HL-60 (cell line): ENCODE results near the gene GRIFIN.

ENCODE experiments used
- GABPA ChIP-seq: IDR thresholded peaks from 2 replicates; pipeline ENCODE4 v1.6.1; 2012; ENCODE audit warnings: low read depth
- POLR2AphosphoS5 ChIP-seq: IDR thresholded peaks from 2 replicates; pipeline ENCODE4 v1.6.1; 2012; ENCODE audit warnings: low read depth
- SPI1 ChIP-seq: IDR thresholded peaks from 2 replicates; pipeline ENCODE4 v1.6.1; 2012; ENCODE audit warnings: low read depth, mild to moderate bottlenecking, borderline replicate concordance
- TF ChIP-seq, protein P1 (sequence below): IDR thresholded peaks from one replicate; pipeline ENCODE4 v1.5.1; 2011; ENCODE audit warnings: low read length, control low read depth, inconsistent platforms; ENCODE audit not compliant: insufficient read depth
- TF ChIP-seq, protein P2 (sequence below): IDR thresholded peaks from 2 replicates; pipeline ENCODE4 v1.6.1; 2012; ENCODE audit warnings: low read depth; ENCODE audit not compliant: insufficient replicate concordance

GRCh38 chr7:2488272-2488645, 12.1 kb upstream of the GRIFIN start:
- TF ChIP-seq, protein P1, sequence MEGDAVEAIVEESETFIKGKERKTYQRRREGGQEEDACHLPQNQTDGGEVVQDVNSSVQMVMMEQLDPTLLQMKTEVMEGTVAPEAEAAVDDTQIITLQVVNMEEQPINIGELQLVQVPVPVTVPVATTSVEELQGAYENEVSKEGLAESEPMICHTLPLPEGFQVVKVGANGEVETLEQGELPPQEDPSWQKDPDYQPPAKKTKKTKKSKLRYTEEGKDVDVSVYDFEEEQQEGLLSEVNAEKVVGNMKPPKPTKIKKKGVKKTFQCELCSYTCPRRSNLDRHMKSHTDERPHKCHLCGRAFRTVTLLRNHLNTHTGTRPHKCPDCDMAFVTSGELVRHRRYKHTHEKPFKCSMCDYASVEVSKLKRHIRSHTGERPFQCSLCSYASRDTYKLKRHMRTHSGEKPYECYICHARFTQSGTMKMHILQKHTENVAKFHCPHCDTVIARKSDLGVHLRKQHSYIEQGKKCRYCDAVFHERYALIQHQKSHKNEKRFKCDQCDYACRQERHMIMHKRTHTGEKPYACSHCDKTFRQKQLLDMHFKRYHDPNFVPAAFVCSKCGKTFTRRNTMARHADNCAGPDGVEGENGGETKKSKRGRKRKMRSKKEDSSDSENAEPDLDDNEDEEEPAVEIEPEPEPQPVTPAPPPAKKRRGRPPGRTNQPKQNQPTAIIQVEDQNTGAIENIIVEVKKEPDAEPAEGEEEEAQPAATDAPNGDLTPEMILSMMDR: no peak
- no peak for TF ChIP-seq POLR2AphosphoS5
- no peak for TF ChIP-seq SPI1
- TF ChIP-seq, protein P2, sequence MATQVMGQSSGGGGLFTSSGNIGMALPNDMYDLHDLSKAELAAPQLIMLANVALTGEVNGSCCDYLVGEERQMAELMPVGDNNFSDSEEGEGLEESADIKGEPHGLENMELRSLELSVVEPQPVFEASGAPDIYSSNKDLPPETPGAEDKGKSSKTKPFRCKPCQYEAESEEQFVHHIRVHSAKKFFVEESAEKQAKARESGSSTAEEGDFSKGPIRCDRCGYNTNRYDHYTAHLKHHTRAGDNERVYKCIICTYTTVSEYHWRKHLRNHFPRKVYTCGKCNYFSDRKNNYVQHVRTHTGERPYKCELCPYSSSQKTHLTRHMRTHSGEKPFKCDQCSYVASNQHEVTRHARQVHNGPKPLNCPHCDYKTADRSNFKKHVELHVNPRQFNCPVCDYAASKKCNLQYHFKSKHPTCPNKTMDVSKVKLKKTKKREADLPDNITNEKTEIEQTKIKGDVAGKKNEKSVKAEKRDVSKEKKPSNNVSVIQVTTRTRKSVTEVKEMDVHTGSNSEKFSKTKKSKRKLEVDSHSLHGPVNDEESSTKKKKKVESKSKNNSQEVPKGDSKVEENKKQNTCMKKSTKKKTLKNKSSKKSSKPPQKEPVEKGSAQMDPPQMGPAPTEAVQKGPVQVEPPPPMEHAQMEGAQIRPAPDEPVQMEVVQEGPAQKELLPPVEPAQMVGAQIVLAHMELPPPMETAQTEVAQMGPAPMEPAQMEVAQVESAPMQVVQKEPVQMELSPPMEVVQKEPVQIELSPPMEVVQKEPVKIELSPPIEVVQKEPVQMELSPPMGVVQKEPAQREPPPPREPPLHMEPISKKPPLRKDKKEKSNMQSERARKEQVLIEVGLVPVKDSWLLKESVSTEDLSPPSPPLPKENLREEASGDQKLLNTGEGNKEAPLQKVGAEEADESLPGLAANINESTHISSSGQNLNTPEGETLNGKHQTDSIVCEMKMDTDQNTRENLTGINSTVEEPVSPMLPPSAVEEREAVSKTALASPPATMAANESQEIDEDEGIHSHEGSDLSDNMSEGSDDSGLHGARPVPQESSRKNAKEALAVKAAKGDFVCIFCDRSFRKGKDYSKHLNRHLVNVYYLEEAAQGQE: no peak
- TF ChIP-seq GABPA: no peak
